GM19043 (cell line): Measurements from ENCODE around the gene CNTN2.

Experiments used
- ATAC-seq: cut with Tn5 transposase; IDR thresholded peaks from one replicate; pipeline ENCODE4 v1.9.1; 2021; ENCODE audit warnings: low read depth; ENCODE audit not compliant: unreplicated experiment

The CNTN2 gene

GRCh38 chr1:205069371-205070125 lies 26.5 kb downstream of the CNTN2 start:
- ATAC-seq = no peak

- no peak for ATAC-seq
These were observed 28.0 kb downstream of the CNTN2 start for GRCh38 chr1:205071028-205071409.

GRCh38 chr1:205071801-205072200 lies 28.8 kb downstream of the CNTN2 start:
- no peak for ATAC-seq

- ATAC-seq = no peak
These were observed 29.3 kb downstream of the CNTN2 start for GRCh38 chr1:205072286-205072685.

GRCh38 chr1:205072881-205073280 lies 29.9 kb downstream of the CNTN2 start:
- ATAC-seq = no peak

- no peak for ATAC-seq
These were observed 30.5 kb downstream of the CNTN2 start for GRCh38 chr1:205073511-205073910.

GRCh38 chr1:205074084-205074483 lies 31.1 kb downstream of the CNTN2 start:
- ATAC-seq = no peak

GRCh38 chr1:205074513-205074912 lies 31.5 kb downstream of the CNTN2 start:
- ATAC-seq = no peak

GRCh38 chr1:205075642-205076155 lies 32.7 kb downstream of the CNTN2 start:
- no peak for ATAC-seq

- ATAC-seq = no peak
These were observed 33.3 kb downstream of the CNTN2 start for GRCh38 chr1:205076245-205076761.

- ATAC-seq = no peak
These were observed 34.3 kb downstream of the CNTN2 start for GRCh38 chr1:205077158-205077933.

GRCh38 chr1:205077934-205078311 lies 34.9 kb downstream of the CNTN2 start:
- no peak for ATAC-seq

GRCh38 chr1:205082431-205082830 lies 39.4 kb downstream of the CNTN2 start:
- no peak for ATAC-seq

- no peak for ATAC-seq
These were observed 41.3 kb downstream of the CNTN2 start, which contains the start of gene TMEM81 for GRCh38 chr1:205084360-205084759. TMEM81 (minus strand) TSS chr1:205084460; CDS start chr1:205084320, 140 bp downstream.

GRCh38 chr1:205088341-205088740 lies 45.3 kb downstream of the CNTN2 start:
- no peak for ATAC-seq

GRCh38 chr1:205091043-205091740 lies 48.2 kb downstream of the CNTN2 start:
- no peak for ATAC-seq

GRCh38 chr1:205095422-205095821 lies 52.4 kb downstream of the CNTN2 start:
- ATAC-seq = no peak

- no peak for ATAC-seq
These were observed 55.2 kb downstream of the CNTN2 start for GRCh38 chr1:205098242-205098641.

- no peak for ATAC-seq
These were observed 59.4 kb downstream of the CNTN2 start for GRCh38 chr1:205102404-205102803.

GRCh38 chr1:205107327-205107726 lies 64.3 kb downstream of the CNTN2 start:
- no peak for ATAC-seq

GRCh38 chr1:205108464-205108863 lies 65.5 kb downstream of the CNTN2 start:
- ATAC-seq = no peak
